ENCODE measurements around the gene KRT35. TPM values are rescaled to one million over a fixed set of nuclear protein-coding genes. Genes with fewer than 3 reads are reported as not detected.

The KRT35 gene
- total and polyA plus RNA-seq, 2 experiments from 2014 or later = not detected

DNA sequence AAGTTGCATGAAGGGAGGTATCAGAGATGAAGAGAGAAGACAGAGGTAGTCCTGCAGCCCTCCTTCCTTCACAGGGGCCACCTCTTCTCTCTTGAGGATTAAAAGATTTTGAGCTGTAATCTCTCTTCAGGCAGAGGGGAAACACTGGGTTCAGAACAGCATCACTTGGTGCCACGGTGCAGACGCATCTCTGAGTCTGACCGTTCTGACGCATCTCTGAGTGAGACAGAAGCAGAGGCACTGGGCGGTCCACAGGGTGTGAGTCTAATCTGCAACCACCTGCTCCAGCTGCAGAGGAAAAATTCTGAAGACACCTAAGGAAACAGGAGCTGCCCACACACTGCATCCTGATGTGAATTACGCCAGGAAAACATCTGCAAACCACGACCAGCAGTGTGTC is 51.3 kb downstream of the KRT35 start:
- no peaks in the 10 kb centered on the region for H3K36me3 ChIP-seq (ENCODE audit: low read depth)
- no peaks in the 10 kb centered on the region for H3K4me1 ChIP-seq (ENCODE audit: insufficient read depth)
- H3K79me2 ChIP-seq (ENCODE audit: insufficient read depth) = no peaks in the 10 kb centered on the region
- no peak overlapping the region for H2AFZ ChIP-seq
- DNase-seq = peak; percentile 52
- no peaks in the 10 kb centered on the region for H3K27me3 ChIP-seq (replicated peaks; ENCODE audit: insufficient read depth)
- in situ Hi-C loops (cut with MboI) = no loop called here
- TF ChIP-seq EZH2 (IDR thresholded peaks at IDR 0.05; ENCODE audit: insufficient read depth, poor library complexity, severe bottlenecking) (no peak), EZH2phosphoT487 (IDR thresholded peaks at IDR 0.05; ENCODE audit: insufficient read depth, low read depth) (no peak)
- 51 to 56% methylated on average over 7 of the region's 7 CpGs for WGBS, 2 experiments (ENCODE audit: low coverage in 1 of 2, low lambda C conversion rate in 2 of 2, missing lambda C conversion rate in 2 of 2)
- H4K20me1 ChIP-seq (ENCODE audit: insufficient read depth) = no peaks in the 10 kb centered on the region
- no peak overlapping the region for H3K9ac ChIP-seq
- H3K4me3 ChIP-seq = no peak overlapping the region
- H3K9me2 ChIP-seq (ENCODE audit: insufficient read depth) = no peaks in the 10 kb centered on the region
- H3K9me3 ChIP-seq (ENCODE audit: low read depth) = no peaks in the 10 kb centered on the region
- no peaks in the 10 kb centered on the region for H3F3A ChIP-seq (ENCODE audit: insufficient read depth)
- no peak overlapping the region for H3K4me2 ChIP-seq (ENCODE audit: unreplicated experiment)
- no peak overlapping the region for H3K27ac ChIP-seq

DNA sequence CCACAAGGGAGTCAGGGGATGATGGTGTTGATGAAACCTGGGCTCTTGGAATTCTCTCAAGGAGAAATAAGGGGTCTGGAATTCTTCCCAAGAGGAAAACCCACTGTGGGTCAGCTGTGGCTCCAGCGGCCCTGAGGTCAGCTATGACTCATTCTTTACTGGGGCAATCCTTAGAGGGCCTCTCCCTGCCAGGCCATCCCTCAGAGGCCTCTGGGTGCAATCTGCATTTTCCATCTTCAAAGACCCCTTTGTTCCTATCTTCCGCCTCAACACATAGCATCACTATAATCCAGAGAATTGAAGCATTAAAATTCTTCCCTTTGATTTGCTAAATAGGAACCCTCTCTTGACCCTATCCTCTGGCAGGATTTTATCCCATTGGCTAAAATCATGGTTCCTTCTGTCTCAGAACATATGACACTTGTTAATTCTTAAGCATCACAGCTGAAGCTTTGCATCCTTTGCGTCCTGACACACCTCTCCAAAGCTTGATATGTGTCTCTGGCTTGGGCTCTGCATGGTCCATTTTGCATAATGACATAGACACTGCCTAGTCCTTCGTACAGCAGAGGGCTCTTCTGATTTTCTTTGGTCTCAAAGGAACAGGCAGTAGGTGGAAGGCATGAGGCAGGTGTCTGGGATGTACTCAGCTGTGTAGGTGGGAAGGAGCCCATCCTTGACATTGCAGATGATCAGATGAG is 52.2 kb downstream of the KRT35 start:
- DNase-seq = peak; percentile 28

More for the DNA sequence above, 52.2 kb downstream of the KRT35 start:
- Histone ChIP-seq H3K4me3 (no peak overlapping the region), H3K9me2 (ENCODE audit: insufficient read depth) (no peaks in the 10 kb centered on the region), H3F3A (ENCODE audit: insufficient read depth) (no peaks in the 10 kb centered on the region), H3K27ac (no peak overlapping the region), H4K20me1 (ENCODE audit: insufficient read depth) (no peaks in the 10 kb centered on the region), H2AFZ (no peak overlapping the region), H3K4me2 (ENCODE audit: unreplicated experiment) (no peak overlapping the region), H3K79me2 (ENCODE audit: insufficient read depth) (no peaks in the 10 kb centered on the region), H3K4me1 (ENCODE audit: insufficient read depth) (no peaks in the 10 kb centered on the region), H3K9ac (no peak overlapping the region), H3K36me3 (ENCODE audit: low read depth) (no peaks in the 10 kb centered on the region), H3K27me3 (replicated peaks; ENCODE audit: insufficient read depth) (no peaks in the 10 kb centered on the region), H3K9me3 (ENCODE audit: low read depth) (no peaks in the 10 kb centered on the region)
- no peak for TF ChIP-seq EZH2phosphoT487 (IDR thresholded peaks at IDR 0.05; ENCODE audit: insufficient read depth, low read depth)
- TF ChIP-seq EZH2 (IDR thresholded peaks at IDR 0.05; ENCODE audit: insufficient read depth, poor library complexity, severe bottlenecking) = no peak
- in situ Hi-C loops (cut with MboI) = no loop called here
- 47 to 50% methylated on average over 4 of the region's 4 CpGs for WGBS, 2 experiments (ENCODE audit: low coverage in 1 of 2, low lambda C conversion rate in 2 of 2, missing lambda C conversion rate in 2 of 2)

Small RNAs within 50 kb of the gene (microRNA-seq; reads per million reads assigned to microRNA genes)
- not detected for gene MIR6510 (ENCODE audit: borderline number of aligned reads)

Small RNAs within 50 kb of the gene (small RNA-seq; reads per million reads assigned to genes)
- 43.7 reads per million, percentile 92 among the genes with 10 or more reads in this experiment for gene RNU2-32P (ENCODE audit: low read depth, low replicate concordance)

Other genes starting within 250 kb of the KRT35 start
- gene KRTAP9-3, start 248.7 kb downstream of the KRT35 start, total RNA-seq (2014; rRNA removed; shearing (Covaris generic)) = not detected in 2 replicates
- gene KRTAP9-3, start 248.7 kb downstream of the KRT35 start, polyA plus RNA-seq (2016; fragmentation: Nextera tagmentation; extraction: Ambion mirVana) = not detected in 2 replicates
- not detected in 2 replicates for gene KRTAP9-8, start 243.2 kb downstream of the KRT35 start, total RNA-seq (2014; rRNA removed; shearing (Covaris generic))
- gene KRTAP9-8, start 243.2 kb downstream of the KRT35 start, polyA plus RNA-seq (2016; fragmentation: Nextera tagmentation; extraction: Ambion mirVana) = not detected in 2 replicates
- gene KRTAP9-4, start 231.5 kb downstream of the KRT35 start, total RNA-seq (2014; rRNA removed; shearing (Covaris generic)) = not detected in 2 replicates
- gene KRTAP9-4, start 231.5 kb downstream of the KRT35 start, polyA plus RNA-seq (2016; fragmentation: Nextera tagmentation; extraction: Ambion mirVana) = not detected in 2 replicates
- not detected in 2 replicates for gene KRTAP9-9, start 225.8 kb downstream of the KRT35 start, total RNA-seq (2014; rRNA removed; shearing (Covaris generic))
- not detected in 2 replicates for gene KRTAP9-9, start 225.8 kb downstream of the KRT35 start, polyA plus RNA-seq (2016; fragmentation: Nextera tagmentation; extraction: Ambion mirVana)
- not detected in 2 replicates for gene KRTAP9-6, start 215.8 kb downstream of the KRT35 start, total RNA-seq (2014; rRNA removed; shearing (Covaris generic))
- gene KRTAP9-6, start 215.8 kb downstream of the KRT35 start, polyA plus RNA-seq (2016; fragmentation: Nextera tagmentation; extraction: Ambion mirVana) = not detected in 2 replicates
- gene KRTAP9-7, start 205.5 kb downstream of the KRT35 start, total RNA-seq (2014; rRNA removed; shearing (Covaris generic)) = not detected in 2 replicates
- gene KRTAP9-7, start 205.5 kb downstream of the KRT35 start, polyA plus RNA-seq (2016; fragmentation: Nextera tagmentation; extraction: Ambion mirVana) = not detected in 2 replicates
- not detected in 2 replicates for gene KRTAP29-1, start 178.3 kb downstream of the KRT35 start, total RNA-seq (2014; rRNA removed; shearing (Covaris generic))
- gene KRTAP29-1, start 178.3 kb downstream of the KRT35 start, polyA plus RNA-seq (2016; fragmentation: Nextera tagmentation; extraction: Ambion mirVana) = not detected in 2 replicates
- not detected in 2 replicates for gene KRTAP16-1, start 171.8 kb downstream of the KRT35 start, total RNA-seq (2014; rRNA removed; shearing (Covaris generic))
- gene KRTAP16-1, start 171.8 kb downstream of the KRT35 start, polyA plus RNA-seq (2016; fragmentation: Nextera tagmentation; extraction: Ambion mirVana) = not detected in 2 replicates
- not detected in 2 replicates for gene KRTAP17-1, start 165.4 kb downstream of the KRT35 start, total RNA-seq (2014; rRNA removed; shearing (Covaris generic))
- gene KRTAP17-1, start 165.4 kb downstream of the KRT35 start, polyA plus RNA-seq (2016; fragmentation: Nextera tagmentation; extraction: Ambion mirVana) = not detected in 2 replicates
- not detected in 2 replicates for gene KRT33A, start 130.3 kb downstream of the KRT35 start, total RNA-seq (2014; rRNA removed; shearing (Covaris generic))
- not detected in 2 replicates for gene KRT33A, start 130.3 kb downstream of the KRT35 start, polyA plus RNA-seq (2016; fragmentation: Nextera tagmentation; extraction: Ambion mirVana)
- gene KRT33B, start 111.3 kb downstream of the KRT35 start, total RNA-seq (2014; rRNA removed; shearing (Covaris generic)) = 0.25 and 0.76 TPM in 2 replicates
- 1.0 and 1.2 TPM in 2 replicates for gene KRT33B, start 111.3 kb downstream of the KRT35 start, polyA plus RNA-seq (2016; fragmentation: Nextera tagmentation; extraction: Ambion mirVana)
- 73.5 and 77.8 TPM in 2 replicates for gene KRT34, start 98.8 kb downstream of the KRT35 start, total RNA-seq (2014; rRNA removed; shearing (Covaris generic))
- 39.8 and 42.2 TPM in 2 replicates for gene KRT34, start 98.8 kb downstream of the KRT35 start, polyA plus RNA-seq (2016; fragmentation: Nextera tagmentation; extraction: Ambion mirVana)
- not detected in 2 replicates for gene KRT31, start 83.5 kb downstream of the KRT35 start, total RNA-seq (2014; rRNA removed; shearing (Covaris generic))
- gene KRT31, start 83.5 kb downstream of the KRT35 start, polyA plus RNA-seq (2016; fragmentation: Nextera tagmentation; extraction: Ambion mirVana) = not detected in 2 replicates
- not detected in 2 replicates for gene KRT37, start 56.6 kb downstream of the KRT35 start, total RNA-seq (2014; rRNA removed; shearing (Covaris generic))
- gene KRT37, start 56.6 kb downstream of the KRT35 start, polyA plus RNA-seq (2016; fragmentation: Nextera tagmentation; extraction: Ambion mirVana) = not detected in 2 replicates
- not detected in 2 replicates for gene KRT38, start 40.2 kb downstream of the KRT35 start, total RNA-seq (2014; rRNA removed; shearing (Covaris generic))
- not detected in 2 replicates for gene KRT38, start 40.2 kb downstream of the KRT35 start, polyA plus RNA-seq (2016; fragmentation: Nextera tagmentation; extraction: Ambion mirVana)
- gene KRT32, start 13.8 kb downstream of the KRT35 start, total RNA-seq (2014; rRNA removed; shearing (Covaris generic)) = not detected in 2 replicates
- not detected in 2 replicates for gene KRT32, start 13.8 kb downstream of the KRT35 start, polyA plus RNA-seq (2016; fragmentation: Nextera tagmentation; extraction: Ambion mirVana)
- gene KRT36, start 8.8 kb upstream of the KRT35 start, total RNA-seq (2014; rRNA removed; shearing (Covaris generic)) = not detected in 2 replicates
- gene KRT36, start 8.8 kb upstream of the KRT35 start, polyA plus RNA-seq (2016; fragmentation: Nextera tagmentation; extraction: Ambion mirVana) = not detected in 2 replicates
- 0.76 TPM in 1 of 2 replicates, not detected in the other for gene KRT13, start 24.5 kb upstream of the KRT35 start, total RNA-seq (2014; rRNA removed; shearing (Covaris generic))
- gene KRT13, start 24.5 kb upstream of the KRT35 start, polyA plus RNA-seq (2016; fragmentation: Nextera tagmentation; extraction: Ambion mirVana) = not detected in 2 replicates
- gene KRT15, start 37.7 kb upstream of the KRT35 start, total RNA-seq (2014; rRNA removed; shearing (Covaris generic)) = 0.65 and 1.1 TPM in 2 replicates
- gene KRT15, start 37.7 kb upstream of the KRT35 start, polyA plus RNA-seq (2016; fragmentation: Nextera tagmentation; extraction: Ambion mirVana) = 2.3 and 2.7 TPM in 2 replicates
- gene KRT19, start 47.2 kb upstream of the KRT35 start, total RNA-seq (2014; rRNA removed; shearing (Covaris generic)) = 65.4 and 71.5 TPM in 2 replicates
- gene KRT19, start 47.2 kb upstream of the KRT35 start, polyA plus RNA-seq (2016; fragmentation: Nextera tagmentation; extraction: Ambion mirVana) = 95.5 and 100 TPM in 2 replicates
- gene KRT9, start 90.9 kb upstream of the KRT35 start, total RNA-seq (2014; rRNA removed; shearing (Covaris generic)) = not detected in 2 replicates
- not detected in 2 replicates for gene KRT9, start 90.9 kb upstream of the KRT35 start, polyA plus RNA-seq (2016; fragmentation: Nextera tagmentation; extraction: Ambion mirVana)
- 0.25 TPM in 1 of 2 replicates, not detected in the other for gene KRT14, start 105.7 kb upstream of the KRT35 start, total RNA-seq (2014; rRNA removed; shearing (Covaris generic))
- gene KRT14, start 105.7 kb upstream of the KRT35 start, polyA plus RNA-seq (2016; fragmentation: Nextera tagmentation; extraction: Ambion mirVana) = 0.90 and 0.93 TPM in 2 replicates
- gene KRT16, start 131.6 kb upstream of the KRT35 start, total RNA-seq (2014; rRNA removed; shearing (Covaris generic)) = 0.38 and 2.5 TPM in 2 replicates
- gene KRT16, start 131.6 kb upstream of the KRT35 start, polyA plus RNA-seq (2016; fragmentation: Nextera tagmentation; extraction: Ambion mirVana) = 0.90 and 1.2 TPM in 2 replicates
- gene KRT17, start 143.4 kb upstream of the KRT35 start, total RNA-seq (2014; rRNA removed; shearing (Covaris generic)) = 0.51 and 3.8 TPM in 2 replicates
- gene KRT17, start 143.4 kb upstream of the KRT35 start, polyA plus RNA-seq (2016; fragmentation: Nextera tagmentation; extraction: Ambion mirVana) = 1.4 and 1.8 TPM in 2 replicates
- gene EIF1, start 207.7 kb upstream of the KRT35 start, total RNA-seq (2014; rRNA removed; shearing (Covaris generic)) = 98.1 and 113 TPM in 2 replicates
- 1,585 and 1,606 TPM in 2 replicates for gene EIF1, start 207.7 kb upstream of the KRT35 start, polyA plus RNA-seq (2016; fragmentation: Nextera tagmentation; extraction: Ambion mirVana)
- gene GAST, start 231.2 kb upstream of the KRT35 start, total RNA-seq (2014; rRNA removed; shearing (Covaris generic)) = not detected in 2 replicates
- gene GAST, start 231.2 kb upstream of the KRT35 start, polyA plus RNA-seq (2016; fragmentation: Nextera tagmentation; extraction: Ambion mirVana) = not detected in 2 replicates